Measurements from ENCODE around the gene C4orf54.
A peak's percentile ranks its signal among the peaks of the same experiment; 100 is the strongest.

The C4orf54 gene

GRCh38 chr4:99636422-99636821 lies 21.2 kb downstream of the C4orf54 start:
- Histone ChIP-seq H3K14ac (ENCODE audit: low read length) (no peak overlapping the region), H2BK5ac (ENCODE audit: low read depth, low read length, poor library complexity) (no peak overlapping the region), H3K36me3 (ENCODE audit: control insufficient read depth in 1 of 2, insufficient read depth in 2 of 2, low read length in 2 of 2) (no peaks in the 10 kb centered on the region), H3K4me1 (ENCODE audit: control insufficient read depth in 1 of 2, insufficient read depth in 2 of 2, low read length in 2 of 2) (no peaks in the 10 kb centered on the region), H3K4me3 (ENCODE audit: low read depth, low read length) (no peak overlapping the region), H4K8ac (ENCODE audit: low read depth, low read length) (no peak overlapping the region), H4K12ac (ENCODE audit: low read depth, low read length) (no peak overlapping the region), H2AK5ac (ENCODE audit: low read length) (no peak overlapping the region), H2BK120ac (ENCODE audit: insufficient read depth, low read length, poor library complexity) (no peak overlapping the region), H3K18ac (ENCODE audit: low read length) (no peak overlapping the region), H3K27me3 (ENCODE audit: insufficient read depth, low read length) (no peaks in the 10 kb centered on the region), H3K79me2 (ENCODE audit: control insufficient read depth, insufficient read depth, low read length, poor library complexity) (no peaks in the 10 kb centered on the region), H3K4me2 (ENCODE audit: low read length) (no peak overlapping the region), H4K91ac (ENCODE audit: low read depth, low read length) (no peak overlapping the region), H3K4ac (ENCODE audit: low read depth, low read length) (no peak overlapping the region), H3K23ac (ENCODE audit: low read length) (no peak overlapping the region), H2BK12ac (ENCODE audit: low read length) (no peak overlapping the region), H3K79me1 (ENCODE audit: low read length) (no peaks in the 10 kb centered on the region), H2AFZ (ENCODE audit: insufficient read depth, low read length, poor library complexity) (no peak overlapping the region), H3K9ac (ENCODE audit: low read length) (no peak overlapping the region), H3K9me3 (ENCODE audit: insufficient read depth, low read depth, low read length) (no peaks in the 10 kb centered on the region), H3K27ac (ENCODE audit: low read depth, low read length) (no peak overlapping the region)
- WGBS (ENCODE audit: extremely low coverage, insufficient coverage, insufficient read length): no CpG with 5 or more reads among the region's 2 CpGs
- DNase-seq: no peak

GRCh38 chr4:99635601-99636000 lies 22.0 kb downstream of the C4orf54 start:
- Histone ChIP-seq H4K12ac (ENCODE audit: low read depth, low read length) (no peak overlapping the region), H3K14ac (ENCODE audit: low read length) (no peak overlapping the region), H2BK12ac (ENCODE audit: low read length) (no peak overlapping the region), H3K4me3 (ENCODE audit: low read depth, low read length) (no peak overlapping the region), H3K4me1 (ENCODE audit: control insufficient read depth in 1 of 2, insufficient read depth in 2 of 2, low read length in 2 of 2) (no peaks in the 10 kb centered on the region), H3K18ac (ENCODE audit: low read length) (no peak overlapping the region), H4K8ac (ENCODE audit: low read depth, low read length) (no peak overlapping the region), H3K9ac (ENCODE audit: low read length) (no peak overlapping the region), H3K4ac (ENCODE audit: low read depth, low read length) (no peak overlapping the region), H4K91ac (ENCODE audit: low read depth, low read length) (no peak overlapping the region), H3K27me3 (ENCODE audit: insufficient read depth, low read length) (no peaks in the 10 kb centered on the region), H3K4me2 (ENCODE audit: low read length) (no peak overlapping the region), H3K79me2 (ENCODE audit: control insufficient read depth, insufficient read depth, low read length, poor library complexity) (no peaks in the 10 kb centered on the region), H3K36me3 (ENCODE audit: control insufficient read depth in 1 of 2, insufficient read depth in 2 of 2, low read length in 2 of 2) (no peaks in the 10 kb centered on the region), H3K9me3 (ENCODE audit: insufficient read depth, low read depth, low read length) (no peaks in the 10 kb centered on the region), H2AFZ (ENCODE audit: insufficient read depth, low read length, poor library complexity) (no peak overlapping the region), H3K27ac (ENCODE audit: low read depth, low read length) (no peak overlapping the region), H3K79me1 (ENCODE audit: low read length) (no peaks in the 10 kb centered on the region), H2BK5ac (ENCODE audit: low read depth, low read length, poor library complexity) (no peak overlapping the region), H3K23ac (ENCODE audit: low read length) (no peak overlapping the region), H2BK120ac (ENCODE audit: insufficient read depth, low read length, poor library complexity) (no peak overlapping the region), H2AK5ac (ENCODE audit: low read length) (no peak overlapping the region)
- no peak for DNase-seq
- WGBS (ENCODE audit: extremely low coverage, insufficient coverage, insufficient read length): no CpG with 5 or more reads among the region's 3 CpGs

GRCh38 chr4:99634742-99635360 lies 22.8 kb downstream of the C4orf54 start:
- Histone ChIP-seq H2AFZ (ENCODE audit: insufficient read depth, low read length, poor library complexity) (no peak overlapping the region), H2AK5ac (ENCODE audit: low read length) (no peak overlapping the region), H3K4me3 (ENCODE audit: low read depth, low read length) (no peak overlapping the region), H3K9me3 (ENCODE audit: insufficient read depth, low read depth, low read length) (no peaks in the 10 kb centered on the region), H3K27ac (ENCODE audit: low read depth, low read length) (no peak overlapping the region), H3K79me2 (ENCODE audit: control insufficient read depth, insufficient read depth, low read length, poor library complexity) (no peaks in the 10 kb centered on the region), H3K4ac (ENCODE audit: low read depth, low read length) (no peak overlapping the region), H3K18ac (ENCODE audit: low read length) (no peak overlapping the region), H3K14ac (ENCODE audit: low read length) (no peak overlapping the region), H4K12ac (ENCODE audit: low read depth, low read length) (no peak overlapping the region), H3K4me2 (ENCODE audit: low read length) (no peak overlapping the region), H2BK12ac (ENCODE audit: low read length) (no peak overlapping the region), H4K8ac (ENCODE audit: low read depth, low read length) (no peak overlapping the region), H3K23ac (ENCODE audit: low read length) (no peak overlapping the region), H4K91ac (ENCODE audit: low read depth, low read length) (no peak overlapping the region), H2BK120ac (ENCODE audit: insufficient read depth, low read length, poor library complexity) (no peak overlapping the region), H3K9ac (ENCODE audit: low read length) (no peak overlapping the region), H3K36me3 (ENCODE audit: control insufficient read depth in 1 of 2, insufficient read depth in 2 of 2, low read length in 2 of 2) (no peaks in the 10 kb centered on the region), H2BK5ac (ENCODE audit: low read depth, low read length, poor library complexity) (no peak overlapping the region), H3K4me1 (ENCODE audit: control insufficient read depth in 1 of 2, insufficient read depth in 2 of 2, low read length in 2 of 2) (no peaks in the 10 kb centered on the region), H3K27me3 (ENCODE audit: insufficient read depth, low read length) (no peaks in the 10 kb centered on the region), H3K79me1 (ENCODE audit: low read length) (no peaks in the 10 kb centered on the region)
- DNase-seq: no peak
- no CpG with 5 or more reads among the region's 1 CpG for WGBS (ENCODE audit: extremely low coverage, insufficient coverage, insufficient read length)

- no peaks in the 10 kb centered on the region for H3K4me1 ChIP-seq (ENCODE audit: control insufficient read depth in 1 of 2, insufficient read depth in 2 of 2, low read length in 2 of 2)
- H2BK120ac ChIP-seq (ENCODE audit: insufficient read depth, low read length, poor library complexity): no peak overlapping the region
- H3K4me2 ChIP-seq (ENCODE audit: low read length): no peak overlapping the region
- no peak overlapping the region for H4K12ac ChIP-seq (ENCODE audit: low read depth, low read length)
- no peak overlapping the region for H3K4ac ChIP-seq (ENCODE audit: low read depth, low read length)
- no peak overlapping the region for H4K8ac ChIP-seq (ENCODE audit: low read depth, low read length)
- no peaks in the 10 kb centered on the region for H3K79me2 ChIP-seq (ENCODE audit: control insufficient read depth, insufficient read depth, low read length, poor library complexity)
- H3K18ac ChIP-seq (ENCODE audit: low read length): no peak overlapping the region
- H3K23ac ChIP-seq (ENCODE audit: low read length): no peak overlapping the region
- no peaks in the 10 kb centered on the region for H3K27me3 ChIP-seq (ENCODE audit: insufficient read depth, low read length)
- no peak overlapping the region for H3K9ac ChIP-seq (ENCODE audit: low read length)
- no peak overlapping the region for H2BK5ac ChIP-seq (ENCODE audit: low read depth, low read length, poor library complexity)
- H3K36me3 ChIP-seq (ENCODE audit: control insufficient read depth in 1 of 2, insufficient read depth in 2 of 2, low read length in 2 of 2): no peaks in the 10 kb centered on the region
- no peak overlapping the region for H4K91ac ChIP-seq (ENCODE audit: low read depth, low read length)
- H2AFZ ChIP-seq (ENCODE audit: insufficient read depth, low read length, poor library complexity): no peak overlapping the region
- no peak overlapping the region for H3K27ac ChIP-seq (ENCODE audit: low read depth, low read length)
- no peak overlapping the region for H3K14ac ChIP-seq (ENCODE audit: low read length)
- no CpG with 5 or more reads among the region's 14 CpGs for WGBS (ENCODE audit: extremely low coverage, insufficient coverage, insufficient read length)
- no peak overlapping the region for H3K4me3 ChIP-seq (ENCODE audit: low read depth, low read length)
- no peak overlapping the region for H2AK5ac ChIP-seq (ENCODE audit: low read length)
- H3K9me3 ChIP-seq (ENCODE audit: insufficient read depth, low read depth, low read length): no peaks in the 10 kb centered on the region
- no peaks in the 10 kb centered on the region for H3K79me1 ChIP-seq (ENCODE audit: low read length)
- DNase-seq: peak in 1 of 2 donors; percentile 31
- H2BK12ac ChIP-seq (ENCODE audit: low read length): no peak overlapping the region
Measured at GRCh38 chr4:99633772-99634171, 23.9 kb downstream of the C4orf54 start.
